HepG2 (cell line): ENCODE results near the gene TBCD. TPM values are rescaled to one million over a fixed set of nuclear protein-coding genes. Genes with fewer than 3 reads are reported as not detected.

Experiments
- HNRNPH1 ChIP-seq: fragments of 200-400 bp; formaldehyde crosslinking; optimal IDR thresholded peaks from 2 replicates; pipeline ENCODE3; 2017; ENCODE audit warnings: mild to moderate bottlenecking, low read depth, low read length
- IKZF1 ChIP-seq: fragments of 450-650 bp; IDR thresholded peaks from 2 replicates; pipeline ENCODE4 v1.7.1; 2016
- IKZF4 ChIP-seq: sonication (generic); formaldehyde crosslinking; IDR thresholded peaks from 2 replicates; pipeline ENCODE4 v1.5.1; 2020; ENCODE audit warnings: borderline replicate concordance, mild to moderate bottlenecking, low read depth, missing genetic modification reagents; ENCODE audit errors: not compliant biosample characterization
- JDP2 ChIP-seq: sonication (generic); formaldehyde crosslinking; IDR thresholded peaks from 2 replicates; pipeline ENCODE4 v1.8.1; 2022; ENCODE audit warnings: missing genetic modification reagents, borderline replicate concordance
- NCOR1 ChIP-seq: fragments of 200-600 bp; sonication (generic); IDR thresholded peaks from 2 replicates; pipeline ENCODE4 v1.7.0; 2017; ENCODE audit warnings: antibody characterized with exemption, low read length, borderline replicate concordance
- PHF8 ChIP-seq: sonication (generic); formaldehyde crosslinking; IDR thresholded peaks from 2 replicates; pipeline ENCODE4 v1.5.0; 2020; ENCODE audit warnings: missing genetic modification reagents
- SOX6 ChIP-seq, 2 experiments: fragments of 450-650 bp in 1 of 2; sonication (generic) in 1 of 2; formaldehyde crosslinking in 1 of 2; IDR thresholded peaks; 2 replicates each; pipeline versions ENCODE4 v1.4.0 to v1.6.1; 2017 to 2020; ENCODE audit warnings: antibody characterized with exemption in 1 of 2, mild to moderate bottlenecking in 1 of 2, missing genetic modification reagents in 1 of 2
- SRSF9 ChIP-seq: fragments of 200-400 bp; formaldehyde crosslinking; IDR thresholded peaks from 2 replicates; pipeline ENCODE4 v1.6.1; 2018; ENCODE audit warnings: borderline replicate concordance, mild to moderate bottlenecking, low read depth, low read length; ENCODE audit not compliant: insufficient read depth, poor library complexity, severe bottlenecking
- ZMYM4 ChIP-seq: sonication (generic); formaldehyde crosslinking; IDR thresholded peaks from 2 replicates; pipeline ENCODE4 v1.8.1; 2023; ENCODE audit warnings: mild to moderate bottlenecking, missing genetic modification reagents
- ZNF101 ChIP-seq: sonication (generic); formaldehyde crosslinking; IDR thresholded peaks from 2 replicates; pipeline ENCODE4 v1.4.0; 2020; ENCODE audit warnings: mild to moderate bottlenecking, low read depth, missing genetic modification reagents, borderline replicate concordance
- ZNF768 ChIP-seq: sonication (generic); formaldehyde crosslinking; IDR thresholded peaks from 2 replicates; pipeline ENCODE4 v1.4.0; 2020; ENCODE audit warnings: missing genetic modification reagents
- ZSCAN31 ChIP-seq: sonication (generic); formaldehyde crosslinking; IDR thresholded peaks from 2 replicates; pipeline ENCODE4 v1.5.0; 2020; ENCODE audit warnings: low read depth, mild to moderate bottlenecking, missing genetic modification reagents
- polyA plus RNA-seq, 8 experiments: library from polyadenylated mRNA; depleted of rRNA in 3 of 8; stranded (reverse) in 7 of 8; unstranded in 1 of 8; fragments of >200 nt; fragmentation: Illumina TruSeq in 4 of 8; extraction: Trizol in 4 of 8; gene quantifications; 2 replicates each; pipeline versions ENCODE4 v1.2.1 to v1.2.3, GENCODE V29; 2011 to 2016; ENCODE audit warnings: low read depth in 4 of 8, missing spikeins in 1 of 8, mixed read lengths in 1 of 8; ENCODE audit not compliant: insufficient read depth in 1 of 8
- total RNA-seq, 5 experiments: library from RNA; depleted of rRNA; stranded (reverse); fragments of >200 nt; fragmentation: Illumina TruSeq; extraction: Trizol; gene quantifications; 2 replicates each; pipeline ENCODE4 v1.2.3, GENCODE V29; 2016; ENCODE audit warnings: low read depth in 1 of 5
- TF ChIP-seq, protein P1 (sequence below): sonication (generic); formaldehyde crosslinking; IDR thresholded peaks from 2 replicates; pipeline ENCODE4 v1.8.1; 2023; ENCODE audit warnings: mild to moderate bottlenecking, missing genetic modification reagents, borderline replicate concordance
- TF ChIP-seq, protein P2 (sequence below): sonication (generic); formaldehyde crosslinking; IDR thresholded peaks from 2 replicates; pipeline ENCODE4 v1.5.0; 2020; ENCODE audit warnings: mild to moderate bottlenecking, missing genetic modification reagents
- TF ChIP-seq, protein P3 (sequence below): IDR thresholded peaks from 2 replicates; pipeline ENCODE4 v1.6.1; 2016; ENCODE audit warnings: missing compliant biosample characterization, missing genetic modification reagents, borderline replicate concordance
- TF ChIP-seq, protein P4 (sequence below): sonication (generic); formaldehyde crosslinking; IDR thresholded peaks from 2 replicates; pipeline ENCODE4 v1.4.0; 2020; ENCODE audit warnings: mild to moderate bottlenecking, missing genetic modification reagents
- TF ChIP-seq, protein P5 (sequence below): sonication (generic); formaldehyde crosslinking; IDR thresholded peaks from 2 replicates; pipeline ENCODE4 v1.8.0; 2022; ENCODE audit warnings: mild to moderate bottlenecking, missing genetic modification reagents
- TF ChIP-seq, protein P6 (sequence below): sonication (generic); formaldehyde crosslinking; IDR thresholded peaks from 2 replicates; pipeline ENCODE4 v1.9.0; 2022; ENCODE audit warnings: low read depth, missing genetic modification reagents

TBCD gene
- total and polyA plus RNA-seq, 2 of the 13 experiments (the other 11 are each of a cell fraction or from before 2014, with no cell fraction given) = 33.9 to 54.8 TPM

DNA sequence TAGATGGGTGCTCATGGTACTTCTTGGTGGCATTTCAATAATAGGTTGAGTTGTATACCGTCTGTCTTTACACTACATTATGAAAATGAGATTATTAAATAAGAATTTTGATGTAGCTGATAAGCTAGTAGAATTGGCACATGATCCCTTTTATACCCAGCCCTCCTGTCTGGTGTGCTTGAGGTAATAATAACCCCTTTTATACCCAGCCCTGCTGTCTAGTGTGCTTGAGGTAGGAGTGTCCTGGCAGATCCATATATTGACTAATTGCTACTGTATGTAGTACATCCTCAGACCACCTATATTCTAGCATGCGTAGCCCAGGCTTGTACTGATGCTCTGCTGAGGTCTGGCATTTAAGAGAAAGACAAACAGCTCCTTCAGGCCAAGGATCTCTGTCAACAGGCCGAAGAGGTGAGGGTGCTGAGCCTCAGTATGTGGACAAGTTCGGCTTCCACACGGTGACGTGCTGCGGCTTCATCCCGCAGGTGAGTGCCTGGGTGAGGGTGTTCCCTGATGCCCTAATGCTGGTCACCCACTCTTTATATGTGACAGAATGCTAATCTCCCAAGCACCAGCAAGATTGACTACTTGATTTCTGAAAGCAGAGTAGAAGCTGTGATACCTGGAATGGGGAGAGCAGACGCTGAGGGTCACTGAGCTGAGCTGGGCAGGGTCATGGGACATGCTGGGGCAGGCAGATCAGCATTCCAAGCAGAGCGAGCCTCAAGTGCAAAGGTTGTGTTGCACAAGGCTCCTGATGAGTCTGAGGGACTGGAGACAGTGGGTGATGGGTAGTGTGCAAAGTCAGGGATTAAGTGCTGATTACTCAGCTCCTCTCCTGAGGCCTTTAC is 10.7 kb upstream of the TBCD start (continued):
- TF ChIP-seq ZMYM4 (CRISPR knock-in tag) (peak; percentile 85), SOX6 (IDR thresholded peaks at IDR 0.05) (no peak), SOX6 (CRISPR knock-in tag; IDR thresholded peaks at IDR 0.05) (peak; percentile 91), HNRNPH1 (no peak), SRSF9 (no peak), IKZF1 (no peak), ZNF768 (CRISPR knock-in tag) (peak; percentile 42), JDP2 (CRISPR knock-in tag) (no peak; the same call in 1 of the 2 replicates), NCOR1 (peak; percentile 95), ZNF101 (CRISPR knock-in tag) (no peak), ZSCAN31 (CRISPR knock-in tag) (no peak; the same call in 1 of the 2 replicates), PHF8 (CRISPR knock-in tag) (no peak), IKZF4 (CRISPR knock-in tag) (no peak)
- TF ChIP-seq, protein P1, sequence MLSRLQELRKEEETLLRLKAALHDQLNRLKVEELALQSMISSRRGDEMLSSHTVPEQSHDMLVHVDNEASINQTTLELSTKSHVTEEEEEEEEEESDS (CRISPR knock-in tag) = 0 out of 2 replicates have a peak, but pooled peaks have one; percentile 18
- TF ChIP-seq, protein P2, sequence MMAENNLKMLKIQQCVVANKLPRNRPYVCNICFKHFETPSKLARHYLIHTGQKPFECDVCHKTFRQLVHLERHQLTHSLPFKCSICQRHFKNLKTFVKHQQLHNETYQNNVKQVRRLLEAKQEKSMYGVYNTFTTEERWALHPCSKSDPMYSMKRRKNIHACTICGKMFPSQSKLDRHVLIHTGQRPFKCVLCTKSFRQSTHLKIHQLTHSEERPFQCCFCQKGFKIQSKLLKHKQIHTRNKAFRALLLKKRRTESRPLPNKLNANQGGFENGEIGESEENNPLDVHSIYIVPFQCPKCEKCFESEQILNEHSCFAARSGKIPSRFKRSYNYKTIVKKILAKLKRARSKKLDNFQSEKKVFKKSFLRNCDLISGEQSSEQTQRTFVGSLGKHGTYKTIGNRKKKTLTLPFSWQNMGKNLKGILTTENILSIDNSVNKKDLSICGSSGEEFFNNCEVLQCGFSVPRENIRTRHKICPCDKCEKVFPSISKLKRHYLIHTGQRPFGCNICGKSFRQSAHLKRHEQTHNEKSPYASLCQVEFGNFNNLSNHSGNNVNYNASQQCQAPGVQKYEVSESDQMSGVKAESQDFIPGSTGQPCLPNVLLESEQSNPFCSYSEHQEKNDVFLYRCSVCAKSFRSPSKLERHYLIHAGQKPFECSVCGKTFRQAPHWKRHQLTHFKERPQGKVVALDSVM (CRISPR knock-in tag) = no peak; the same call in 1 of the 2 replicates
- TF ChIP-seq, protein P3, sequence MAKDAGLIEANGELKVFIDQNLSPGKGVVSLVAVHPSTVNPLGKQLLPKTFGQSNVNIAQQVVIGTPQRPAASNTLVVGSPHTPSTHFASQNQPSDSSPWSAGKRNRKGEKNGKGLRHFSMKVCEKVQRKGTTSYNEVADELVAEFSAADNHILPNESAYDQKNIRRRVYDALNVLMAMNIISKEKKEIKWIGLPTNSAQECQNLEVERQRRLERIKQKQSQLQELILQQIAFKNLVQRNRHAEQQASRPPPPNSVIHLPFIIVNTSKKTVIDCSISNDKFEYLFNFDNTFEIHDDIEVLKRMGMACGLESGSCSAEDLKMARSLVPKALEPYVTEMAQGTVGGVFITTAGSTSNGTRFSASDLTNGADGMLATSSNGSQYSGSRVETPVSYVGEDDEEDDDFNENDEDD (CRISPR knock-in tag) = peak; percentile 70; the same call in 1 of the 2 replicates
- TF ChIP-seq, protein P4, sequence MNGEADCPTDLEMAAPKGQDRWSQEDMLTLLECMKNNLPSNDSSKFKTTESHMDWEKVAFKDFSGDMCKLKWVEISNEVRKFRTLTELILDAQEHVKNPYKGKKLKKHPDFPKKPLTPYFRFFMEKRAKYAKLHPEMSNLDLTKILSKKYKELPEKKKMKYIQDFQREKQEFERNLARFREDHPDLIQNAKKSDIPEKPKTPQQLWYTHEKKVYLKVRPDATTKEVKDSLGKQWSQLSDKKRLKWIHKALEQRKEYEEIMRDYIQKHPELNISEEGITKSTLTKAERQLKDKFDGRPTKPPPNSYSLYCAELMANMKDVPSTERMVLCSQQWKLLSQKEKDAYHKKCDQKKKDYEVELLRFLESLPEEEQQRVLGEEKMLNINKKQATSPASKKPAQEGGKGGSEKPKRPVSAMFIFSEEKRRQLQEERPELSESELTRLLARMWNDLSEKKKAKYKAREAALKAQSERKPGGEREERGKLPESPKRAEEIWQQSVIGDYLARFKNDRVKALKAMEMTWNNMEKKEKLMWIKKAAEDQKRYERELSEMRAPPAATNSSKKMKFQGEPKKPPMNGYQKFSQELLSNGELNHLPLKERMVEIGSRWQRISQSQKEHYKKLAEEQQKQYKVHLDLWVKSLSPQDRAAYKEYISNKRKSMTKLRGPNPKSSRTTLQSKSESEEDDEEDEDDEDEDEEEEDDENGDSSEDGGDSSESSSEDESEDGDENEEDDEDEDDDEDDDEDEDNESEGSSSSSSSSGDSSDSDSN (CRISPR knock-in tag) = peak; percentile 71
- TF ChIP-seq, protein P5, sequence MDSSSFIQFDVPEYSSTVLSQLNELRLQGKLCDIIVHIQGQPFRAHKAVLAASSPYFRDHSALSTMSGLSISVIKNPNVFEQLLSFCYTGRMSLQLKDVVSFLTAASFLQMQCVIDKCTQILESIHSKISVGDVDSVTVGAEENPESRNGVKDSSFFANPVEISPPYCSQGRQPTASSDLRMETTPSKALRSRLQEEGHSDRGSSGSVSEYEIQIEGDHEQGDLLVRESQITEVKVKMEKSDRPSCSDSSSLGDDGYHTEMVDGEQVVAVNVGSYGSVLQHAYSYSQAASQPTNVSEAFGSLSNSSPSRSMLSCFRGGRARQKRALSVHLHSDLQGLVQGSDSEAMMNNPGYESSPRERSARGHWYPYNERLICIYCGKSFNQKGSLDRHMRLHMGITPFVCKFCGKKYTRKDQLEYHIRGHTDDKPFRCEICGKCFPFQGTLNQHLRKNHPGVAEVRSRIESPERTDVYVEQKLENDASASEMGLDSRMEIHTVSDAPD (CRISPR knock-in tag) = no peak; the same call in 1 of the 2 replicates
- TF ChIP-seq, protein P6, sequence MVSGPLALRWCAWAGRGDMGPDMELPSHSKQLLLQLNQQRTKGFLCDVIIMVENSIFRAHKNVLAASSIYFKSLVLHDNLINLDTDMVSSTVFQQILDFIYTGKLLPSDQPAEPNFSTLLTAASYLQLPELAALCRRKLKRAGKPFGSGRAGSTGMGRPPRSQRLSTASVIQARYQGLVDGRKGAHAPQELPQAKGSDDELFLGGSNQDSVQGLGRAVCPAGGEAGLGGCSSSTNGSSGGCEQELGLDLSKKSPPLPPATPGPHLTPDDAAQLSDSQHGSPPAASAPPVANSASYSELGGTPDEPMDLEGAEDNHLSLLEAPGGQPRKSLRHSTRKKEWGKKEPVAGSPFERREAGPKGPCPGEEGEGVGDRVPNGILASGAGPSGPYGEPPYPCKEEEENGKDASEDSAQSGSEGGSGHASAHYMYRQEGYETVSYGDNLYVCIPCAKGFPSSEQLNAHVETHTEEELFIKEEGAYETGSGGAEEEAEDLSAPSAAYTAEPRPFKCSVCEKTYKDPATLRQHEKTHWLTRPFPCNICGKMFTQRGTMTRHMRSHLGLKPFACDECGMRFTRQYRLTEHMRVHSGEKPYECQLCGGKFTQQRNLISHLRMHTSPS (CRISPR knock-in tag) = 0 out of 2 replicates have a peak, but pooled peaks have one; percentile 45
